ENCODE measurements around the gene TDRD12. TPM values are rescaled to one million over a fixed set of nuclear protein-coding genes. Genes with fewer than 3 reads are reported as not detected.
A peak's percentile ranks its signal among the peaks of the same experiment; 100 is the strongest.

The TDRD12 gene
- total and polyA plus RNA-seq, 2 of the 13 experiments (the other 11 are each of a cell fraction or from before 2014, with no cell fraction given) = 0.03 to 0.40 TPM

DNA sequence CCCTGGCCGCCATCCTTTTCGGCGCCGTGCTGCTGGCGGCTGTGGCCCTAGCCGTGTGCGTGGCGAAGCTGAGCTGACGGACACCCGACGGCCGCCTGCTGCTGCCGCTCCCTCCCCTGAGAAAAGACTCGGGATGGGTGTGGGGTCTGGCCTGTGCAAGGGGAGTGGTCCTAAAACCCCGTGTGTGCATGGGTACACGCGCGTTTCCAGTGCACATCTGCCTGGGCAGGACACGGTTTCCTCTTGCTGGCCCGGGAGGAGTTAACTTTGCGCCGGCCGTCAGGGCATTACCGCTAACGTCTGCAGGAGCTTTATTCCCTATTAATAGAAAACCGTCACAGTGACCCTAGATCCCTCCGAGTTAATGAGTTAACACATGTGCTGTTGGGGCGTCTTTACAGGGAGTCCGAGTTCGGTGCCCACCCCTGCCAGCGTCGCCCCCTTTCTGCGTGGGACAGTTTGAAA, 42.6 kb upstream of the TDRD12 start:
- no peak for DNase-seq (ENCODE audit: low spot score)
- WGBS (ENCODE audit: low lambda C conversion rate) = 17% methylated on average over 20 of the region's 33 CpGs
- ChIA-PET CTCF (ENCODE audit: low intra/inter-chr PET ratio, low total read pairs) (no interaction called here), POLR2A (interaction anchor here (1.4 to 2.3 kb wide), 3 partner anchors 14 to 16 kb away, joined by 3 to 21 read pairs (median 7); partner anchors contain the start of gene NUDT19)
- intact Hi-C loops (cut with micrococcal nuclease; ENCODE audit: unreplicated experiment) (no loop called here), in situ Hi-C loops (cut with HindIII; ENCODE audit: extremely low pct_ligation_motif_present, low pct_unique_long_range_greater_than_20kb) (loop anchor here (25.0 kb wide), 1 partner anchor 460 kb away; the partner anchor contains the start of gene WDR88)
- Histone ChIP-seq H3K4me2 (ENCODE audit: low read depth, low read length) (peak overlapping the region; percentile 94), H3K4me1 (ENCODE audit: insufficient read depth, low read length) (peaks cover 50% of the 10 kb centered on the region), H3K9ac (ENCODE audit: insufficient read depth, low read depth, low read length) (no peak overlapping the region), H2AFZ (ENCODE audit: low read length) (no peak overlapping the region), H3K9me3 (ENCODE audit: low read length) (no peaks in the 10 kb centered on the region), H3K27me3 (ENCODE audit: control insufficient read depth in 1 of 2, insufficient read depth in 2 of 2, low read length in 2 of 2) (peaks cover 3 to 15% of the 10 kb centered on the region in 2 experiments; a peak in 4 of 5 replicates), H3K4me3 (replicated peaks in 1 of 3; ENCODE audit: insufficient read depth in 1 of 3, low read depth in 2 of 3, low read length in 3 of 3) (peak overlapping the region in 2 of 3 experiments; percentile 5 to 88; a peak in 3 of 6 replicates), H3K36me3 (replicated peaks in 1 of 2; ENCODE audit: control insufficient read depth in 1 of 2, insufficient read depth in 2 of 2, low read length in 2 of 2) (no peaks in the 10 kb centered on the region), H3K79me2 (ENCODE audit: insufficient read depth, low read length) (peaks cover 21% of the 10 kb centered on the region), H4K20me1 (ENCODE audit: insufficient read depth, low read length) (peaks cover 16% of the 10 kb centered on the region), H3K27ac (ENCODE audit: extremely low read length, insufficient read depth, low read length) (no peak overlapping the region)
- BruUV-seq (replicated peaks) = no TSS peak
- FAIRE-seq = no peak
- ATAC-seq = no peak
- TF ChIP-seq, protein P1, sequence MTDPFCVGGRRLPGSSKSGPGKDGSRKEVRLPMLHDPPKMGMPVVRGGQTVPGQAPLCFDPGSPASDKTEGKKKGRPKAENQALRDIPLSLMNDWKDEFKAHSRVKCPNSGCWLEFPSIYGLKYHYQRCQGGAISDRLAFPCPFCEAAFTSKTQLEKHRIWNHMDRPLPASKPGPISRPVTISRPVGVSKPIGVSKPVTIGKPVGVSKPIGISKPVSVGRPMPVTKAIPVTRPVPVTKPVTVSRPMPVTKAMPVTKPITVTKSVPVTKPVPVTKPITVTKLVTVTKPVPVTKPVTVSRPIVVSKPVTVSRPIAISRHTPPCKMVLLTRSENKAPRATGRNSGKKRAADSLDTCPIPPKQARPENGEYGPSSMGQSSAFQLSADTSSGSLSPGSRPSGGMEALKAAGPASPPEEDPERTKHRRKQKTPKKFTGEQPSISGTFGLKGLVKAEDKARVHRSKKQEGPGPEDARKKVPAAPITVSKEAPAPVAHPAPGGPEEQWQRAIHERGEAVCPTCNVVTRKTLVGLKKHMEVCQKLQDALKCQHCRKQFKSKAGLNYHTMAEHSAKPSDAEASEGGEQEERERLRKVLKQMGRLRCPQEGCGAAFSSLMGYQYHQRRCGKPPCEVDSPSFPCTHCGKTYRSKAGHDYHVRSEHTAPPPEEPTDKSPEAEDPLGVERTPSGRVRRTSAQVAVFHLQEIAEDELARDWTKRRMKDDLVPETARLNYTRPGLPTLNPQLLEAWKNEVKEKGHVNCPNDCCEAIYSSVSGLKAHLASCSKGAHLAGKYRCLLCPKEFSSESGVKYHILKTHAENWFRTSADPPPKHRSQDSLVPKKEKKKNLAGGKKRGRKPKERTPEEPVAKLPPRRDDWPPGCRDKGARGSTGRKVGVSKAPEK (CRISPR knock-in tag; IDR thresholded peaks at IDR 0.05; ENCODE audit: borderline replicate concordance) = 0 out of 2 replicates have a peak, but pooled peaks have one; percentile 9
- TF ChIP-seq, protein P2, sequence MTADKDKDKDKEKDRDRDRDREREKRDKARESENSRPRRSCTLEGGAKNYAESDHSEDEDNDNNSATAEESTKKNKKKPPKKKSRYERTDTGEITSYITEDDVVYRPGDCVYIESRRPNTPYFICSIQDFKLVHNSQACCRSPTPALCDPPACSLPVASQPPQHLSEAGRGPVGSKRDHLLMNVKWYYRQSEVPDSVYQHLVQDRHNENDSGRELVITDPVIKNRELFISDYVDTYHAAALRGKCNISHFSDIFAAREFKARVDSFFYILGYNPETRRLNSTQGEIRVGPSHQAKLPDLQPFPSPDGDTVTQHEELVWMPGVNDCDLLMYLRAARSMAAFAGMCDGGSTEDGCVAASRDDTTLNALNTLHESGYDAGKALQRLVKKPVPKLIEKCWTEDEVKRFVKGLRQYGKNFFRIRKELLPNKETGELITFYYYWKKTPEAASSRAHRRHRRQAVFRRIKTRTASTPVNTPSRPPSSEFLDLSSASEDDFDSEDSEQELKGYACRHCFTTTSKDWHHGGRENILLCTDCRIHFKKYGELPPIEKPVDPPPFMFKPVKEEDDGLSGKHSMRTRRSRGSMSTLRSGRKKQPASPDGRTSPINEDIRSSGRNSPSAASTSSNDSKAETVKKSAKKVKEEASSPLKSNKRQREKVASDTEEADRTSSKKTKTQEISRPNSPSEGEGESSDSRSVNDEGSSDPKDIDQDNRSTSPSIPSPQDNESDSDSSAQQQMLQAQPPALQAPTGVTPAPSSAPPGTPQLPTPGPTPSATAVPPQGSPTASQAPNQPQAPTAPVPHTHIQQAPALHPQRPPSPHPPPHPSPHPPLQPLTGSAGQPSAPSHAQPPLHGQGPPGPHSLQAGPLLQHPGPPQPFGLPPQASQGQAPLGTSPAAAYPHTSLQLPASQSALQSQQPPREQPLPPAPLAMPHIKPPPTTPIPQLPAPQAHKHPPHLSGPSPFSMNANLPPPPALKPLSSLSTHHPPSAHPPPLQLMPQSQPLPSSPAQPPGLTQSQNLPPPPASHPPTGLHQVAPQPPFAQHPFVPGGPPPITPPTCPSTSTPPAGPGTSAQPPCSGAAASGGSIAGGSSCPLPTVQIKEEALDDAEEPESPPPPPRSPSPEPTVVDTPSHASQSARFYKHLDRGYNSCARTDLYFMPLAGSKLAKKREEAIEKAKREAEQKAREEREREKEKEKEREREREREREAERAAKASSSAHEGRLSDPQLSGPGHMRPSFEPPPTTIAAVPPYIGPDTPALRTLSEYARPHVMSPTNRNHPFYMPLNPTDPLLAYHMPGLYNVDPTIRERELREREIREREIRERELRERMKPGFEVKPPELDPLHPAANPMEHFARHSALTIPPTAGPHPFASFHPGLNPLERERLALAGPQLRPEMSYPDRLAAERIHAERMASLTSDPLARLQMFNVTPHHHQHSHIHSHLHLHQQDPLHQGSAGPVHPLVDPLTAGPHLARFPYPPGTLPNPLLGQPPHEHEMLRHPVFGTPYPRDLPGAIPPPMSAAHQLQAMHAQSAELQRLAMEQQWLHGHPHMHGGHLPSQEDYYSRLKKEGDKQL (CRISPR knock-in tag; IDR thresholded peaks at IDR 0.05; ENCODE audit: low read depth) = no peak
- no peak for TF ChIP-seq ZNF160 (CRISPR knock-in tag; IDR thresholded peaks at IDR 0.05)
- TF ChIP-seq ZNF780A (CRISPR knock-in tag; IDR thresholded peaks at IDR 0.05) = no peak
- peak; percentile 51; the same call in 1 of the 2 replicates for TF ChIP-seq ZNF777 (CRISPR knock-in tag; IDR thresholded peaks at IDR 0.05)
- 0 out of 2 replicates have a peak, but pooled peaks have one; percentile 43 for TF ChIP-seq HNRNPL (IDR thresholded peaks at IDR 0.05; ENCODE audit: low read depth, low read length)
- TF ChIP-seq, protein P3, sequence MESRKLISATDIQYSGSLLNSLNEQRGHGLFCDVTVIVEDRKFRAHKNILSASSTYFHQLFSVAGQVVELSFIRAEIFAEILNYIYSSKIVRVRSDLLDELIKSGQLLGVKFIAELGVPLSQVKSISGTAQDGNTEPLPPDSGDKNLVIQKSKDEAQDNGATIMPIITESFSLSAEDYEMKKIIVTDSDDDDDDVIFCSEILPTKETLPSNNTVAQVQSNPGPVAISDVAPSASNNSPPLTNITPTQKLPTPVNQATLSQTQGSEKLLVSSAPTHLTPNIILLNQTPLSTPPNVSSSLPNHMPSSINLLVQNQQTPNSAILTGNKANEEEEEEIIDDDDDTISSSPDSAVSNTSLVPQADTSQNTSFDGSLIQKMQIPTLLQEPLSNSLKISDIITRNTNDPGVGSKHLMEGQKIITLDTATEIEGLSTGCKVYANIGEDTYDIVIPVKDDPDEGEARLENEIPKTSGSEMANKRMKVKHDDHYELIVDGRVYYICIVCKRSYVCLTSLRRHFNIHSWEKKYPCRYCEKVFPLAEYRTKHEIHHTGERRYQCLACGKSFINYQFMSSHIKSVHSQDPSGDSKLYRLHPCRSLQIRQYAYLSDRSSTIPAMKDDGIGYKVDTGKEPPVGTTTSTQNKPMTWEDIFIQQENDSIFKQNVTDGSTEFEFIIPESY (CRISPR knock-in tag; IDR thresholded peaks at IDR 0.05) = no peak
- no peak for TF ChIP-seq PBX2 (CRISPR knock-in tag; IDR thresholded peaks at IDR 0.05)

Data from HepG2 (cell line).